H1 (cell line): ENCODE data around the gene ABHD16B. TPM values are rescaled to one million over a fixed set of nuclear protein-coding genes. Genes with fewer than 3 reads are reported as not detected.

Experiments
- CTCF ChIA-PET: fragments of 300-600 bp; sonication (Branson Sonifier 250); formaldehyde crosslinking; loops from one replicate; lab custom pipeline; 2021; ENCODE audit not compliant: partially characterized antibody; lab: Charles Lee
- POLR2A ChIA-PET: fragments of 300-600 bp; sonication (Branson Sonifier 250); formaldehyde crosslinking; loops from one replicate; lab custom pipeline; 2021; ENCODE audit warnings: inconsistent platforms; ENCODE audit not compliant: partially characterized antibody; lab: Charles Lee
- DNase-seq, 2 experiments: peaks; one replicate each; pipeline versions ENCODE4 v3.0.0 to v3.0.0-alpha.2; 2010 to 2022; ENCODE audit warnings: low spot score in 2 of 2, low read depth in 1 of 2, mixed read lengths in 1 of 2
- FAIRE-seq: peaks from 2 replicates; lab custom pipeline; 2011; peaks lifted over from hg19 to GRCh38; lab: Jason Lieb, UNC
- H2AFZ ChIP-seq: 2 replicates; pipeline ENCODE4 v1.8.1; 2012; ENCODE audit warnings: low read length, inconsistent platforms
- H2AK5ac ChIP-seq: 2 replicates; pipeline ENCODE4 v1.6.1; 2013; ENCODE audit warnings: low read depth, low read length
- H2BK120ac ChIP-seq: replicated peaks from 2 replicates; pipeline ENCODE3; 2013; ENCODE audit warnings: low read depth, low read length, inconsistent platforms
- H2BK12ac ChIP-seq: 2 replicates; pipeline ENCODE4 v1.6.1; 2013; ENCODE audit warnings: low read depth, low read length
- H2BK15ac ChIP-seq: 2 replicates; pipeline ENCODE4 v1.6.1; 2013; ENCODE audit warnings: low read length
- H2BK20ac ChIP-seq: 2 replicates; pipeline ENCODE4 v1.6.1; 2013; ENCODE audit warnings: low read length
- H2BK5ac ChIP-seq: 2 replicates; pipeline ENCODE4 v1.6.1; 2013; ENCODE audit warnings: low read depth, low read length
- H3K14ac ChIP-seq: 2 replicates; pipeline ENCODE4 v1.6.1; 2013; ENCODE audit warnings: inconsistent platforms; ENCODE audit not compliant: insufficient read length
- H3K18ac ChIP-seq: 2 replicates; pipeline ENCODE4 v1.6.1; 2013; ENCODE audit warnings: low read length; ENCODE audit errors: extremely low read depth
- H3K23ac ChIP-seq: 2 replicates; pipeline ENCODE4 v1.6.1; 2013; ENCODE audit warnings: inconsistent platforms; ENCODE audit not compliant: insufficient read length
- H3K23me2 ChIP-seq: 2 replicates; pipeline ENCODE4 v1.6.1; 2013; ENCODE audit warnings: low read depth, low read length
- H3K27ac ChIP-seq: 2 replicates; pipeline ENCODE4 v1.6.1; 2011; ENCODE audit warnings: low read depth, low read length, inconsistent platforms
- H3K27me3 ChIP-seq, 4 experiments: replicated peaks in 1 of 4; 1 replicate in 1 of 4; 2 replicates in 3 of 4; pipeline versions ENCODE4 v1.6.1 to v1.8.1; 2011 to 2013; ENCODE audit warnings: low read length in 3 of 4, mild to moderate bottlenecking in 3 of 4, inconsistent platforms in 2 of 4, mixed read lengths in 2 of 4, moderate library complexity in 1 of 4; ENCODE audit not compliant: control insufficient read depth in 3 of 4, insufficient read depth in 3 of 4; ENCODE audit errors: extremely low read depth in 1 of 4
- H3K36me3 ChIP-seq, 4 experiments: 2 replicates each; pipeline versions ENCODE4 v1.6.1 to v1.8.1; 2011 to 2013; ENCODE audit warnings: mild to moderate bottlenecking in 4 of 4, low read length in 3 of 4, moderate library complexity in 2 of 4, control low read depth in 1 of 4, inconsistent platforms in 1 of 4; ENCODE audit not compliant: insufficient read depth in 4 of 4, control insufficient read depth in 2 of 4
- H3K4ac ChIP-seq: replicated peaks from 2 replicates; pipeline ENCODE3; 2013; ENCODE audit warnings: low read length, low read depth, mixed read lengths, inconsistent platforms; ENCODE audit not compliant: insufficient read length
- H3K4me1 ChIP-seq, 4 experiments: replicated peaks in 1 of 4; 1 replicate in 1 of 4; 2 replicates in 3 of 4; pipeline versions ENCODE4 v1.6.1 to v1.8.1; 2011 to 2013; ENCODE audit warnings: low read length in 3 of 4, inconsistent platforms in 2 of 4, mixed read lengths in 1 of 4; ENCODE audit not compliant: insufficient read depth in 4 of 4, control insufficient read depth in 3 of 4
- H3K4me2 ChIP-seq, 2 experiments: 2 replicates each; pipeline versions ENCODE4 v1.6.1 to v1.8.1; 2011 to 2013; ENCODE audit warnings: low read depth in 2 of 2, low read length in 2 of 2, control low read depth in 1 of 2, inconsistent platforms in 1 of 2, mild to moderate bottlenecking in 1 of 2; ENCODE audit not compliant: insufficient read depth in 1 of 2
- H3K4me3 ChIP-seq, 4 experiments: fragments of 200-600, 300-600 bp in 1 of 4; sonication (generic), shearing (Covaris generic), sonication (Bioruptor Twin) in 1 of 4; 2 replicates each; pipeline versions ENCODE4 v1.5.1 to v1.8.1; 2011 to 2016; ENCODE audit warnings: low read length in 4 of 4, low read depth in 3 of 4, control low read depth in 2 of 4, inconsistent platforms in 2 of 4, mild to moderate bottlenecking in 2 of 4, mixed read lengths in 1 of 4, moderate library complexity in 1 of 4; ENCODE audit not compliant: insufficient read depth in 2 of 4; ENCODE audit errors: extremely low read depth in 1 of 4
- H3K56ac ChIP-seq: replicated peaks from 2 replicates; pipeline ENCODE3; 2013; ENCODE audit warnings: low read depth, mild to moderate bottlenecking, mixed read lengths, low read length, inconsistent platforms; ENCODE audit not compliant: insufficient read length
- H3K79me1 ChIP-seq: 2 replicates; pipeline ENCODE4 v1.6.1; 2013; ENCODE audit warnings: low read depth, low read length, control low read depth
- H3K79me2 ChIP-seq, 2 experiments: 2 replicates each; pipeline versions ENCODE4 v1.6.1 to v1.8.1; 2012 to 2013; ENCODE audit warnings: low read length in 2 of 2, mild to moderate bottlenecking in 2 of 2, inconsistent platforms in 1 of 2; ENCODE audit not compliant: insufficient read depth in 2 of 2, control insufficient read depth in 1 of 2
- H3K9ac ChIP-seq, 4 experiments: replicated peaks in 1 of 4; 1 replicate in 1 of 4; 2 replicates in 3 of 4; pipeline versions ENCODE4 v1.6.1 to v1.8.1; 2011 to 2013; ENCODE audit warnings: low read depth in 3 of 4, low read length in 3 of 4, control low read depth in 2 of 4, mild to moderate bottlenecking in 2 of 4, moderate library complexity in 2 of 4, inconsistent platforms in 1 of 4; ENCODE audit errors: extremely low read depth in 1 of 4
- H3K9me3 ChIP-seq, 2 experiments: 2 replicates each; pipeline versions ENCODE4 v1.6.1 to v1.8.1; 2012 to 2013; ENCODE audit warnings: mild to moderate bottlenecking in 2 of 2, moderate library complexity in 2 of 2, control low read depth in 1 of 2, inconsistent platforms in 1 of 2, low read depth in 1 of 2, low read length in 1 of 2, mixed read lengths in 1 of 2; ENCODE audit not compliant: insufficient read depth in 2 of 2
- H4K20me1 ChIP-seq, 2 experiments: replicated peaks in 1 of 2; 2 replicates each; pipeline versions ENCODE3 to v1.8.1; 2011 to 2013; ENCODE audit warnings: inconsistent platforms in 2 of 2, low read length in 2 of 2, mild to moderate bottlenecking in 1 of 2; ENCODE audit not compliant: insufficient read depth in 2 of 2, control insufficient read depth in 1 of 2
- H4K5ac ChIP-seq: 2 replicates; pipeline ENCODE4 v1.6.1; 2013; ENCODE audit warnings: low read length, low read depth, mixed read lengths, inconsistent platforms; ENCODE audit not compliant: insufficient read length
- H4K8ac ChIP-seq: 2 replicates; pipeline ENCODE4 v1.8.0; 2013; ENCODE audit warnings: mild to moderate bottlenecking, moderate library complexity, low read length, inconsistent platforms; ENCODE audit not compliant: insufficient read depth; ENCODE audit errors: extremely low read depth
- H4K91ac ChIP-seq: replicated peaks from 2 replicates; pipeline ENCODE3; 2013; ENCODE audit warnings: low read length, mixed read lengths, inconsistent platforms; ENCODE audit not compliant: insufficient read length
- CBX8 ChIP-seq: fragments of 300-800, 300-1000 bp; sonication (generic); IDR thresholded peaks from 2 replicates; pipeline ENCODE4 v1.7.1; 2016; ENCODE audit warnings: low read depth, low read length, borderline replicate concordance
- CHD1 ChIP-seq: IDR thresholded peaks from 2 replicates; pipeline ENCODE4 v1.6.1; 2012; ENCODE audit warnings: low read depth, low read length, improper control_type of control experiment
- SIX5 ChIP-seq: IDR thresholded peaks from 2 replicates; pipeline ENCODE4 v1.6.1; 2011; ENCODE audit warnings: mild to moderate bottlenecking, low read depth, low read length
- TCF12 ChIP-seq: IDR thresholded peaks from 2 replicates; pipeline ENCODE4 v1.6.1; 2011; ENCODE audit warnings: low read depth, mild to moderate bottlenecking, low read length
- ZNF274 ChIP-seq: IDR thresholded peaks from 2 replicates; pipeline ENCODE4 v1.7.0; 2012; ENCODE audit warnings: low read length, borderline replicate concordance; ENCODE audit errors: extremely low read depth
- WGBS, 2 experiments: shearing (Covaris generic) in 1 of 2; methylation state at CpG; one replicate each; pipeline versions ENCODE4 v1.1.6 to v1.1.7; 2013 to 2015; ENCODE audit warnings: low lambda C conversion rate in 2 of 2, mixed read lengths in 2 of 2, inconsistent platforms in 1 of 2, low coverage in 1 of 2, missing lambda C conversion rate in 1 of 2; ENCODE audit not compliant: insufficient replicate concordance in 2 of 2, insufficient coverage in 1 of 2, insufficient read length in 1 of 2; ENCODE audit errors: extremely low coverage in 1 of 2, missing lambda C conversion rate in 1 of 2; 5-methylcytosine and 5-hydroxymethylcytosine counted together
- polyA plus RNA-seq, 7 experiments: library from polyadenylated mRNA; depleted of rRNA in 3 of 7; stranded (reverse) in 5 of 7; unstranded in 2 of 7; fragments of >200 nt in 5 of 7; fragments of 200-250 nt in 2 of 7; gene quantifications; 1 replicate in 5 of 7; 2 replicates in 1 of 7; 4 replicates in 1 of 7; pipeline versions ENCODE4 v1.2.1 to v1.2.3, GENCODE V29; 2011 to 2013; ENCODE audit warnings: missing spikeins in 2 of 7, mixed read lengths in 2 of 7
- total RNA-seq: library from RNA; stranded (reverse); fragmentation: NEBNext Ultra II Directional; extraction: Animal tissue kit (Norgen Biotek cat#: 25700); gene quantifications from 2 replicates; pipeline ENCODE4 v1.2.1, GENCODE V29; 2021

The ABHD16B gene
- total and polyA plus RNA-seq, 2 of the 8 experiments (the other 6 are each of a cell fraction or from before 2014, with no cell fraction given): not detected

GRCh38 chr20:63864545-63864977 is 3.3 kb downstream of the ABHD16B start:
- Histone ChIP-seq H3K23ac (no peak overlapping the region), H2BK15ac (no peak overlapping the region), H3K9ac (peak overlapping the region; percentile 65 to 80 (median 74)), H3K4me1 (peaks cover under 1 to 9% (median 4%) of the 10 kb centered on the region in 4 experiments; a peak in 6 of 7 replicates), H2BK5ac (peak overlapping the region; percentile 92), H2BK20ac (no peak overlapping the region), H3K23me2 (peaks cover 4% of the 10 kb centered on the region; the same call in 1 of the 2 replicates), H3K9me3 (no peaks in the 10 kb centered on the region), H3K4me3 (peak overlapping the region; percentile 49 to 95 (median 92)), H2BK12ac (peak overlapping the region; percentile 50; the same call in 1 of the 2 replicates), H3K36me3 (peaks cover 4 to 25% (median 8%) of the 10 kb centered on the region in 4 experiments; a peak in 6 of 8 replicates), H3K27me3 (no peaks in the 10 kb centered on the region), H4K91ac (peak overlapping the region; percentile 93), H2AK5ac (no peak overlapping the region), H3K14ac (no peak overlapping the region), H3K56ac (no peak overlapping the region), H3K4me2 (peak overlapping the region; percentile 36 to 83), H2BK120ac (no peak overlapping the region), H4K5ac (peak overlapping the region; percentile 65), H3K18ac (peak overlapping the region; percentile 80; the same call in 1 of the 2 replicates), H2AFZ (no peak overlapping the region), H3K4ac (peak overlapping the region; percentile 91), H3K27ac (peak overlapping the region; percentile 66; the same call in 1 of the 2 replicates), H3K79me2 (peaks cover 0 to 48% of the 10 kb centered on the region in 2 experiments; a peak in 2 of 4 replicates), H4K20me1 (peaks cover 0 to 11% of the 10 kb centered on the region in 2 experiments), H4K8ac (peak overlapping the region; percentile 84), H3K79me1 (peaks cover 6% of the 10 kb centered on the region)
- TF ChIP-seq TCF12 (no peak), CBX8 (no peak), CHD1 (peak; percentile 66; the same call in 1 of the 2 replicates), ZNF274 (no peak), SIX5 (no peak)
- POLR2A ChIA-PET: interaction anchor here (0.7 to 5.9 kb wide), 48 partner anchors 9 to 342 kb away, joined by 3 to 52 read pairs (median 4); partner anchors contain the start of genes ARFRP1, DNAJC5, PRPF6 and RTEL1
- WGBS, 2 experiments: 1% methylated on average over 25 of the region's 25 CpGs; no CpG with 5 or more reads in 1 of the 2 experiments
- CTCF ChIA-PET: interaction anchor here (0.9 to 5.8 kb wide), 21 partner anchors 9 to 401 kb away, joined by 3 to 59 read pairs (median 4); partner anchors contain the start of genes ARFRP1 and ZGPAT
- DNase-seq: no peak
- FAIRE-seq: no peak
